OCI-LY7 (cell line): ENCODE data around the gene ANKRD13B.

Experiments
- CTCF ChIP-seq: fragments of 200-600 bp; sonication (generic); conservative IDR thresholded peaks from 2 replicates; pipeline ENCODE4 v1.5.1; 2014; ENCODE audit warnings: mild to moderate bottlenecking, antibody characterized with exemption, low read length, moderate library complexity, mixed read lengths
- EZH2phosphoT487 ChIP-seq: fragments of 200-600 bp; sonication (generic); IDR thresholded peaks from 2 replicates; pipeline ENCODE4 v1.6.1; 2018; ENCODE audit warnings: low read depth, borderline replicate concordance, mild to moderate bottlenecking, mixed run types, antibody characterized with exemption, low read length, moderate library complexity, mixed read lengths

- TF ChIP-seq EZH2phosphoT487 (no peak), CTCF (no peak)
These were observed 61.2 kb downstream of the ANKRD13B start for GRCh38 chr17:29653995-29654714.
